NCI-H1105 treated with DMSO at 0.1 percent for 48 hours (cell line): ENCODE measurements around the gene COL11A1.

Experiments used
- DNase-seq: peaks from one replicate; lab custom pipeline; 2025; lab: John Stamatoyannopoulos, UW

The COL11A1 gene

GRCh38 chr1:102901996-102902395, 206.3 kb downstream of the COL11A1 start:
- no peak for DNase-seq

DNA sequence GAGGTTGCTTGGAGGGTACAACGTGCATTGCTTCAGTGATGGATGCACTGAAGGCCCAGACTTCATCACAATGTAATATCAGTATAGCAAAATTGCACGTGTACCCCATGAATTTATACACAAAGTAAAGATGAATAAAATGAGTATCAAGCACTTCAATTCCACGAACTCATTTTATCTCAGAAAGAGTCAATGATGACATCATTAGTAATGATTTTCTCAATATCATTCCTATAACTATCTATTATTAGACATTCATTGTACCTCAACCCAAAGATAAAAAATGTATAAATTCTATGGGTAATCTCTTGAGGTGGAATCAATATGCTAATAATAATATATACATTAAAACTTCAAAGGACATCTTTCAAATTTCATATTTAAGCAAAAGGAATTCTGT, 208.4 kb downstream of the COL11A1 start:
- DNase-seq: no peak

DNA sequence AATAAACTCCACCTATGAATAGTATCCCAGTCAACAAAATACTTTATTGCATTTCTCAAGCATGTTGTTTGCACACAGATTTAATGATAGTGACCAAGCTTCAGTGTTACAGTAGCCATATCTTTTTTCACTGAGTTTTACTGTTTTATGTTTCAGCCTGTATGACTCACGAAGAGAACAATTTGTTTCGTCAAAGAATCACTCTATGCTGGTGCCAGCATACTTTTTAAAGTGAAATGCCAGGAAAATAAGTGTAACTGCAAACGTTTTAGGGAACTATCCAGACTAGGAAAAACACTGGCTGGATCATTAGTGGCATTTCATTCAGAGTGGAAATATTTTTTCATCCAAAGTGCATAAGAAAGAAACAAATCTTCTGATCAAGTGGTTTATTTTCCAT, 210.8 kb downstream of the COL11A1 start:
- no peak for DNase-seq

DNA sequence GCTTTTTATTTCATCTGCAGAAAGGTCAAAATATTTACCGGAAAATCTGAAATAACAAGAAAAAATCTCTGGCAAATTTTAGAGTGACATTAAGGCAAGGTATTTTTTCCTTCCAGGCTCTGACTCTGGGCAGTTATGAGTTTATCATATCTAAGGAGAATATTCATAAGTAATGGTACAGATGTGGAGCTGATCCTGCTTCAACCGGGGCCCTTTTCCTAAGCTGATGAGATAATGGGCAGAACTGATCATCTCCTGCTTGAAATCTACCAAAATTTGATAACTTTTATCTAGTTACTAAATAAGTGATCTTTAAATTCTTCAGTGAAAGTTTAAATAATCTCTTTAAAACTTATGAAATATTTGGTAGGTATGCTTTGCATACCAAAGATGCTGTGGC, 211.6 kb downstream of the COL11A1 start:
- no peak for DNase-seq

DNA sequence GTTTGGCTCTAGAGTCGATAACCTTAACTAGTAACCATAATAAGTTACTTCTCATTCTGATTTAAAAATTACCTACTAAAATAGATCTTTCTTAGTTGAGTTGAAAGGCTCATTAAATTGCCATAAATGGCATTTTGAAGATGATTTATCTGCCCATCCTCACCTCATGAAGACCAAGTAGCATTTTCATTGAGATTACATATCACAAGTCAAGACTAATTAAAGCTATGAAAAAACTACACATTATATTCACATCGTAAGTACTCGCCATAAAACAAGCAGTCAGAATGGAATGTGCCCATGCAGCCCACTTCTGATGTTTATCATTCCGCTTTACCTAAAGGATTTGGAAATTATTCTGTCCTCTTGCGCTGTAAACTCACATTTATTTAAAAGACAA, 212.0 kb downstream of the COL11A1 start:
- DNase-seq: no peak

DNA sequence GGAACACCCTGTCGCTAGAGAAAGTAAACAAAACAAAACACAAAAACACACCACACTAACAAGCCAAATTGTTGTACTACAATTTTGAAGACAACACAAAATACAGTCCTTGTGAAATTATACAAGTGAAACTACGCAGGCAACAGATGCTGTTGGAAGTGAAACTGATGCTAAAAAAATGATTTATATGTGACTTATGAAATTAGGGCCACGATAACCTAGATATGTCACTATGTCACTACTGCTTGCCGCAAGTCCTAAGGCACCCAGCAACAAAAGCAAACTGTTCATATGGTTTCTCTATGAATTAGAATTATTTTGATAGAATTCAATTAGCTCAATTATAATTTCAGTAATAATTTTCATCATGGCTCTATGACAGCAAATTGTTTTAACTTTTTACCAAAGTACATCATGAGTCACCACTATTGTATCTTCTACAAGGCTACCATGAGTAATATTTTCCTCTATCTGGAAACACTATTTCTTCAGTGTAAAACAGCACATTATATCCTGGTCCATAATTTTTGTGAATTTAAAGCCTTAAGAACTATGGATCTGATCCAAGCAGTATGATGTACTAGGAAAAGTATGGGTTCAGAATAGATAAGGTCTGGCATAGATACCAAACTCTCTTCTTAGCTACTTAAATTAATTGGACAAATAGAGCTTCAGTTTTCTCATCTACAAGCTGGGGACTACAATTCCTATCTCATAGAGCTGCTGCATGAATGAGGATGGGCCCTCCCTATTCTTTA, 216.3 kb downstream of the COL11A1 start:
- DNase-seq: no peak

DNA sequence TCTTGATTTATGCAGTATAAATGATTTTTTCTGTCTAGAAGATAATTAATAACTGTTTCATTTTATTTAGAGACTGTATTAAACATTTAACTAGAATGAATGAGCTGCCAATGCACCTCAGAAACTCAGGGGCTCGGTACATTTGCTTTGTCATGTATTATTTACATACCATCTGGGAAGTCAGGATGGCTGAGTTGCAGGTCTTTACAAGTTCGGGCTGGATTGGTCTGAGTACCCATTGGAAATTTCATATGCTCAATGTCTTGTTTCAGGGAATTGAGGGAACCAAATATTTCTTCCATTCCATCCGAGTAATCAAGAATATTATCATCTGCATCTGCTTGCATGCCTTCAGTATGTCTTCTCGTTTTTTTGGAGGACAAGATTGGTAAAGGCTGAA, 221.7 kb downstream of the COL11A1 start:
- DNase-seq: no peak

GRCh38 chr1:102884238-102884637, 224.1 kb downstream of the COL11A1 start:
- DNase-seq: no peak

- no peak for DNase-seq
Measured at GRCh38 chr1:102879439-102879993, 228.8 kb downstream of the COL11A1 start.

DNA sequence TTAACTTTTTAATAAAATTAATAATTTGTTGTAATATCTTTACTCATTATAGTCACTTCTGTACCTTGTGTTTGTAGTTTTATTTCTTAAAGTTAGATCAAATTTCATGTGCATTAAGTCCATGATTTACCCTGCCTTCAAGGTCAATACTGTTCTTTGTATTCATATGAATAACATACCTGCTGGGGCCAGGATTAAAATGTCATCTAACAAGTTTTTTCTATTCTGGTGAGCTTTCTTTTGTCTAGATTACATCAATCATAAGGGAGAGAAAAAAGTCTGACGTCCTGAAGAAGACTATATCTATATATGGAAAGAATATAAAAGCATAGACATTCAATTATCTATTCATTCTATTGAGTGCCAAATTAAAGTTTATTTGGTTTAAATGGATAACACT, 232.6 kb downstream of the COL11A1 start:
- no peak for DNase-seq

- no peak for DNase-seq
Measured at GRCh38 chr1:102872526-102872925, 235.8 kb downstream of the COL11A1 start.

- no peak for DNase-seq
Measured at GRCh38 chr1:102872097-102872496, 236.2 kb downstream of the COL11A1 start.

- no peak for DNase-seq
Measured at GRCh38 chr1:102863704-102864103, 244.6 kb downstream of the COL11A1 start.

DNA sequence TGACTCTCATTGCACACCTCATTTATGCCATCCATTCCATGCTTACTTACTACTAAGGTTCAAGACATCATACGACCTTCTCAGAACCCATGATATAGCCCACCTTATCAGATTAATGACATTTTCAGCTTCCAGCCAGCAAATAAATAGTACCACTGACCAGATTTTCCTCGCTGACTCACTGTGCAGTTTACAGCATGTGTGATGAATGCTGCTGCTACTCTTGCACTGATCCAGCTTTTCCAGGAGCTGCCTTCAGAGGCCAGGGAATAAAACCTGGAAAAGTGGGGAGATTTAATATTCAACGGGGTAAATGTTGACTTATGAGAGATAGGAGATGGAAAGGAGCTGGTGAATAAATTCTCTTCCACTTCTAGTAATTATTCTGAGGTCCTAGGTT, 247.1 kb downstream of the COL11A1 start:
- no peak for DNase-seq

- DNase-seq: no peak
Measured at GRCh38 chr1:102858695-102859094, 249.6 kb downstream of the COL11A1 start.

DNA sequence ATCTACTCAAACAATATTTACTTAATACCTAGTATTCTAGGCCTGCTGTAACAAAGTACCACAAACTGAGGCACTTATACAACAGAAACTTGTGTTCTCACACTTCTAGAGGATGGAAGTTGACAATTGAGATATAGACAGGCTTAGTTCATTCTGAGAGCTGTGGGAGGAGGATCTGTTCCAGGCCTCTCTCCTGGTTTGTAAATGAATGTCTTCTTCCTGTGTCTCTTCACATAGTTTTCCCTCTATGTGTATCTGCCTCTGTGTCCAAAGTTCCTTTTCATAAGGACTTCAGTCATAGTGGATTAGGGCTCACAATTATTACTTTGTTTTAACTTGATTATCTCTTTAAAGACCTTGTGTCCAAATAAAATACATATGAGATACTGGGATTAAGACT, 251.1 kb downstream of the COL11A1 start:
- no peak for DNase-seq

DNA sequence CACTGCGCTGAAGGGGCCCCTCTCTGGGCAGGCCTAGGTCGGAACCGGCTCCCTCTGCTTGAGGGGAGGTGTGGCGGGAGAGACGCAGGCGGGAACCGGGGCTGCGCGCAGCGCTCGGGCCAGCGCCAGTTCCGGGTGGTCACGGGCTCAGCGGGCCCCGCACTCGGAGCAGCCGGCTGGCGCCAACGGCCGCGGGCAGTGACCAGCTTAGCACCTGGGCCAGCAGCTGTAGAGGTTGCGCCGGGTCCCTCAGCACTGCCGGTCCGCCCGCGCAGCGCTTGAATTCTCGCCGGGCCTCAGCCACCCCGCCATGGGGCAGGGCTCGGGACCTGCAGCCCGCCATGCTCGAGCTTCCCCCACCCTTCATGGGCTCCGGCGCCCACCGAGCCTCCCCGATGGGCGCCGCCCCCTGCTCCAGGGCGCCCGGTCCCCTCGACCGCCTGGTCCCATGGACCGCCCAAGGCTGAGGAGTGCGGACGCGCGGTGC, 254.6 kb downstream of the COL11A1 start:
- no peak for DNase-seq

DNA sequence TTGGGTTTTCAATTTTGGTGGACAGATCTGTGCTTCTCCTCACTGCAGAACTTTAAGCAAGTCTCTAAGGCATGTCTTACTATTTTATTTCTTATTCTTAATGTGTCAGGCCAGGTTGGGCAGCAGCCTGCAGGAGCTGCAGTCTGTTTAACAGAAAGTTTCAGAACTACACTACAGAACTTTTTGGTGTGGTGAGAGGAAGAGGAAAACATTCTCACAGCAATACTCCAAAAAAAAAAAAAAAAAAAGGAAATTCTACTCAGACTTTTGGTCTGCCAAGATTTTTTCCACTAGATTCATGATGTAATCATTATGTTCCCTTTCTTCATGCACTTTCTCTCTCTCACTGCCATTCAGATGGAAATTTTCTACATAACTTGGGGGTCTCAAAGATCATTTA, 255.2 kb downstream of the COL11A1 start:
- no peak for DNase-seq

DNA sequence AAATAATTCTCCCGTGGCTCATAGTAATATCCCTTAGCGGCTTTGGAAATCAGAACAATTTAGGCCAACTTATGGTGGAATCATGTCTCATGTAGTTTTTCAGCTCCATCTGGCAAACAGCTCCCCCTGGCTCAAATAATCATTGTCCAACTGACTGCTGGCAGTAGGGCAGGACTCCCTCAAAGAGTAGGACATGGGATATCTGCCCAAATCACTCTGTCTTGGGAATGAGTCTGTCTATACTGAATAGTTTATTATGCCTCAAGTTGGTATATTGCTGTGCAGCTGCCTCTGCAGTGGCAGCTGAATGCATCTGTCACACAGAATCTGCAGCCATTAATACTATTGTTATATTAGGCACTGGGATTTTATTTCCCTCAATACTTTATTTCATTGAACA, 255.7 kb downstream of the COL11A1 start:
- no peak for DNase-seq

- DNase-seq: no peak
Measured at GRCh38 chr1:102851616-102852015, 256.7 kb downstream of the COL11A1 start.

DNA sequence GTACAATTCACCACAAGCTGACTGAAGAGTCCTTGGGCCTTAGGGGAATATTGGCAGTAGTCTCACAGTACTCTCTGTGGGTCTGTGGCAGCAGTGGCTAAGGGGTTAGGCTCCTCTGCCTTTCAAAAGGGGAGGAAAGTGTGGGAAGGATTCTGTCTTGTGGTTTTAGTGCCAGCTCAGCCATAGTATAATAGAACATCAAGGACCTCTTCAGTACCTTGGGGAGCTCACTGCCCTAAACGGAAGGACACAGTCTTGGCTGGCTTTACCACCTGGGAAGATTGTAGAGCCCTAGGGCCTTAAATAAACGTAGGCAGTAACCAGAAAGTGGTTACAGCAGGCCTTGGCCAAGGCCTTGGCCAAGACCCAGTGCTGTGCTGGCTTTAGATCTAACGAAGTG, 265.7 kb downstream of the COL11A1 start:
- DNase-seq: no peak

DNA sequence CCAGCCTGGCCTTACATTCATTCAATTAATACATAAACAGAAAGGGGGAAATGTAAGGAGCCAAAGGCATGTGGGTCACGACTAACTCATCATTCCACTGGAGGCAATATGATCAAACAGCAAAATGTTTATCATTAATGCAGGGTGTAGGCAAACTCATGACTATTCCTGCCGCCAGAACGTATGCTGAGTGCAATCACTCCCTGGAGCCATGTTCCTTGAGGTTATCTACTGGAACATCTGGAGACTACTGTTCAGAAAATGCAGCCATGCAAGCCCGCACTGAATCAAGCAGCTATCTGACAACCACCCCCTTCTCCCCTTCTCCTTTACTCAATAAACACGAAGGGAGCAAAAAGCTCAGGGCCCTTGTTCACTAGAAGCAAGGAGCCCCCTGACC, 267.6 kb downstream of the COL11A1 start:
- no peak for DNase-seq

DNA sequence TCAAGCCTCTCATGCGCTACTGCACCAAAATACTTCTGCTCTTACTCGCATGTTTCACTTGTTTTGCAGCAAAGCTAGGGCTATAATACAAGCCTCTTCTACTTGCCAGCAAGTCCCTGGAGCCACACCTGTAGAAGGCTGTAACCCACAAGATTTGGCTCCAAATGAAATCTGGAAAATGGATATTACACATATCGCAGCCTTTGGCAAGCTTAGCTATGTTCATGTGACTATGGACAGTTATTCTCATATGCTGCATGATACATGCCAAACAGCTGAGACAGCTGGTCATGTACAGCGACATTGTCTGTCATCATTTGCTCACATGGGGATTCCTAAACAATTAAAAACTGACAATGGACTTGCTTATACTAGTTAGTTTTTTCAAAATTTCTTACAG, 270.3 kb downstream of the COL11A1 start:
- no peak for DNase-seq

DNA sequence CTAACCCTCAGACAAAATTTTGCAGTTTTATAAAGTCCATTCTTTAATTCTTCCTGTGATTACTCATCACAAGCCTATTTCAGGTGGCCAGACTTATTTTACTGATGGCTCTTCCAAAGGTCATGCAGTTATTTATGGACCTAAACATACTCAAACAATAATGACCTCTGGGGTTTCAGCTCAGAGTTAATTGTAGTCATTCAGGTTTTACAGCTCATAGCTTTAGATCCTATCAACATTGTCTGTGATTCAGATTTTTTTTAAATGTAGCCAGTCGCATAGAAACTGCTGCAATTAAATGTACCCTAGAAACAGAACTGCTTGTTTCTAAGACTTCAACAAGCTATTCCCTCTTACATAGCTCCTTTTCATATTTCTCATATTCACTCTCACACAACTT, 270.8 kb downstream of the COL11A1 start:
- DNase-seq: no peak
